HG03139 (cell line): ENCODE results near the gene NTN3.
"Not testable (repeated sequence)": the region's sequence is repeated elsewhere in the genome, so short reads cannot be mapped to it uniquely, and the experiment has no call there.

Source experiments
- ATAC-seq: cut with Tn5 transposase; IDR thresholded peaks from one replicate; pipeline ENCODE4 v1.9.1; 2021; ENCODE audit not compliant: unreplicated experiment

Gene NTN3

DNA sequence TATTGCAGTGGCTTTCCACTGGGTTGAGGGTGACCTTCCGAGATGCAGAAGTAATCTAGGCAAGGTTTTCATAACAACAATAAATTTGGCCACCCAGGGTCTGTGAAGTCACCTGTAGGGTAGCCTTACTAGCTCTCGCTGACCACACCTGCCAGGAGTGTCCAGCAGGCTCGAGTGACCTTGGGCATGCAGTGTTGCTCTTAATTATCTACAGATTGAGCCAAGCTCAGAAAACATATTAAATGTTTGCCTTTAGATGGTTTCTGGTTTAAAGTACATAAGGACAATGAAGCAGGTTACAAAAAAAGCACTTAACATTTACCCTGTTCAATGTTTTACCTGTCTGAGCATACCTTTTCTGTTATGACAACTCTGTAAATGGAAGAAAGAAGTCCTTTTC is 5.6 kb downstream of the NTN3 start:
- no peak for ATAC-seq

DNA sequence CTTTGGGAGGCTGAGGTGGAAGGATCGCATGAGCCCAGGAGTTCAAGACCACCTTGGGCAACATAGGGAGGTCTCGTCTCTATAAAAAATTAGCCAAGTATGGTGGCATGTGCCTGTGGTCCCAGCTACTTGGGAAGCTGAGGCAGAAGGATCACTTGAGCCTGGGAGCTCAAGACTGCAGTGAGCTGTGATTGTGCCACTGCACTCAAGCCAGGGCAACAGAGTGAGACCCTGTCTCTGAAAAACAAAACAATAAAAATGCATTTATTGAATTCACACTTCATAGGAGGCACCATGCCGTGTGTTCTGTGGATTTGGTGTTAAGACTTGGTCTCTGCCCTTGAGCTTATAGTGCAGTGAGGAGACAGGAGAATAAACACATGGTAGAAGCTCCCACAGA is 6.2 kb downstream of the NTN3 start:
- no peak for ATAC-seq

DNA sequence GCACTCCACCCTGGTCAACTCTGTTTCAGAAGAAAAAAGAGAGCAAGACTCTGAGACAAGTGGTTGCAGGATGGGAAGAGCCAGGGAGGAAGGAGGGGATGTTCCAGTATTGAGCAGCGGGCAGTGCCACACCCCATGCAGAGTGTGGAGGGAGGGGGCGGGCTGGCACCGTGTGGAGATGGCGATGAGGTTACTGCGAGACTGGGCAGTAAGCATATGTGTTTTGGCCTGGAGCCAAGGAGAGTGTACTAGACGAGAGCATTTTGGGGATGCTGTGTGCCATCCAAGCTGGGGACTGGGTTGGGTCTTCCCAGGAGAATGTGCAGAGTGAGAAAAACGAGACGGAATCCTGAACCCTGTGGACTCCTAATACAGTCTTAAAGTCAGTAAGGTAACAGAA is 7.2 kb downstream of the NTN3 start:
- no peak for ATAC-seq

DNA sequence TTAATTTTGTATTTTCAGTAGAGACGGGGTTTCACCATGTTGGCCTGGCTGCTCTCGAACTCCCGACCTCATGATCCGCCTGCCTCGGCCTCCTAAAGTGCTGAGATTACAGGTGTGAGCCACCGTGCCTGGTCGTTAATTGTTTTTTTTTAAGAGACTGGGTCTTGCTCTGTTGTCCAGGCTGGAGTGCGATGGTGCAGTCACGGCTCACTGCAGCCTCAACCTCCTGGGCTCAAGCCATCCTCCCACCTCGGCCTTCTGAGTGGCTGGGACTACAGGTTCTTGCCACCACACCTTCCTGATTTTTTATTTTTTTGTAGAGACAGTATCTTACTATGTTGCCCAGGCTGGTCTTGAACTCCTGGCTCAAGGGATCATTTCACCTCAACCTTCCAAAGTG is 8.9 kb downstream of the NTN3 start:
- ATAC-seq: not testable (repeated sequence)

DNA sequence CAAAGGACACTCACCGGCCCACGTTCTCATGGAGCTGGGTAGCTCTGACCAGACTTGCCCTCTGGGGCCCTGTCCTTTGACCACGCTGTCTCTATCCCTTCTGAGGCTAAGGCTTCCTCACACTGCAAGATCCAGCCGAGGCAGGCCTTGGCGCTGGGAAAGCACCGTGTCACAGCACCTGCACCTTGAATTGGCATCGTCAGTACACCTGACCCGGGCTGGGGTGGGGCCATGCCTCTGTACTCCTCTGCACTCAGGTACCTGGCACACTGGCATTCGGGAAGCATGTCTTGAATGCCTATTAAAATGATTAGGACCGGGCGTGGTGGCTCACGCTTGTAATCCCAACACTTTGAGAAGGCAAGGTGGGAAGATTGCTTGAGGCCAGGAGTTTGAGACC is 9.9 kb downstream of the NTN3 start:
- ATAC-seq: no peak

DNA sequence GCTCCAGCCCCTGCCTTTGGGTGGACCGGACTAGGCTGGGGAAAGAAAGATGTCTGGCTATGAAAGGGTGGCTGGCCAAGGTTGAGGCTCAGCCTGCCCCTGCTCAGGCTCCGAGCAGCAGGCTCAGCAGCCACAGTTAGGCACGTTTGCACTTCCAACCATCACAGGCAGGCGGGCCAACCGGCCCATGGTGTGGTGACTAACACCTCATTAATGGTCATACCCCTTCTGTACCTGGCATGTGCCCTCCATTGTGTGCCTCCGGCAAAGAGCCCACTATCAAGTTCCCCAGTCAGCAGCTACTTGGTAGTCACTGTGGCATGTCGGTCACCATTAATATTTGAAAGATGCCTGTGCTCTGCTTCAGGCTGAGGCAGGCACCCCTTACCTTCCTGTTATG is 10.6 kb downstream of the NTN3 start:
- ATAC-seq: no peak

DNA sequence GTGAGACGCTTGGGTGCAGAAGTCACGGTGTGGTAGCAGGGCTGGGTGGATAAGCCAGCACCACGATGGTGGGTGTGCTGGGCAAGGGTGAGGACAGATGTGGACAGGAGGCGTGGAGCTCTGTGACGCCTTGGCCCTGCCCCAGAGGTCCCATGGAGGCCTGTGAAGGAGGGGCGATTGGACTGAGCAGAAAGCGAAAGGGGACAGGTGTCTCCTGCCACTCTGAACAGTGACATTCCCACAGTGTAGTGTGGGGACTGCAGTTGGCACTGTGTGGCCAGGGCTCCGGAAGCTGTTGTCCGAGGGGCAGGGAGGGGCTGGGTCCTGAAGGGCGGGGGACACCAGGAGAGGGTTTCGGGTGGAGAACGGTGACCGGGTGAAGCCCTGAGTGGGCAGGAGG is 11.2 kb downstream of the NTN3 start:
- no peak for ATAC-seq

DNA sequence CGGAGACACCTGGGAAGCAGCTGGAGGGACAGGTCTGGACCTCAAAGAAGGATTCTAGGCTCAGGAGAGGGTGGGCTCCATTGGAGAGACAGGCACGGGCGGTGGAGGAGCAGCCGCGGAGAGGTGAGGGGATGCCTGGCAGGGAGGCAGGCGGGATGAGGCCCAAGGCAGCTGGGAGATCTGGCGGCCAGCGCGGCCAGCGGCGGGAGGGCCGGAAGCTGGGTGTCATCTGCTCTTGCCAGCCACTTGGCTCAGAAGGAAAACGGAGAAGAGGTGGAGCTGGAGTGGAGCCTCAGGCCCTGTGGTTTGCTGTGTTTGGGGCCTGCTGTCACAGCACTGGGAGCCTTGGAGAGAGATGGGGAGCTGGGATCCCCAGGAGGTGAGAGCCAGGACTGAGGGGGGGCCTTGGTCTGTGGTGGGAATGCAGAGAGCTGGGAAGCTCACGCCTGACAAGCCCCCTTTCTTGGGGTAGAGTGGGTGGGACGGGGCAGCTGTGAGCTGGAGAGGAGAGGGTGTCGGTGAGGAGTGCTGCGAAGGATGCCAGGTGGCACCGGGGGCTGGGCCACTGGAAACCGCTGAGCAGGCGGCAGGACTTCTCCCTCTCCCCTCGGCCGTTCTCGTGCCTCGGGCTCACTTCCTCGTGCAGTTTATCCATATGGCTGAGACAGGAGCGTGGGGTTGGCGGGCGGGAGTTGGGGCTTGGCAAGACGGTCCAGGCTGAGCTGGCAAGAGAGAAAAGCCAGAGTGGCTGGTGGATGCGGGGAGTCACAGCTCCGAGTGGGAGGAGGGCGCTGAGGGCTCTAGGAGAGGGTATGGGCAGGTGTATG is 11.8 kb downstream of the NTN3 start:
- no peak for ATAC-seq

DNA sequence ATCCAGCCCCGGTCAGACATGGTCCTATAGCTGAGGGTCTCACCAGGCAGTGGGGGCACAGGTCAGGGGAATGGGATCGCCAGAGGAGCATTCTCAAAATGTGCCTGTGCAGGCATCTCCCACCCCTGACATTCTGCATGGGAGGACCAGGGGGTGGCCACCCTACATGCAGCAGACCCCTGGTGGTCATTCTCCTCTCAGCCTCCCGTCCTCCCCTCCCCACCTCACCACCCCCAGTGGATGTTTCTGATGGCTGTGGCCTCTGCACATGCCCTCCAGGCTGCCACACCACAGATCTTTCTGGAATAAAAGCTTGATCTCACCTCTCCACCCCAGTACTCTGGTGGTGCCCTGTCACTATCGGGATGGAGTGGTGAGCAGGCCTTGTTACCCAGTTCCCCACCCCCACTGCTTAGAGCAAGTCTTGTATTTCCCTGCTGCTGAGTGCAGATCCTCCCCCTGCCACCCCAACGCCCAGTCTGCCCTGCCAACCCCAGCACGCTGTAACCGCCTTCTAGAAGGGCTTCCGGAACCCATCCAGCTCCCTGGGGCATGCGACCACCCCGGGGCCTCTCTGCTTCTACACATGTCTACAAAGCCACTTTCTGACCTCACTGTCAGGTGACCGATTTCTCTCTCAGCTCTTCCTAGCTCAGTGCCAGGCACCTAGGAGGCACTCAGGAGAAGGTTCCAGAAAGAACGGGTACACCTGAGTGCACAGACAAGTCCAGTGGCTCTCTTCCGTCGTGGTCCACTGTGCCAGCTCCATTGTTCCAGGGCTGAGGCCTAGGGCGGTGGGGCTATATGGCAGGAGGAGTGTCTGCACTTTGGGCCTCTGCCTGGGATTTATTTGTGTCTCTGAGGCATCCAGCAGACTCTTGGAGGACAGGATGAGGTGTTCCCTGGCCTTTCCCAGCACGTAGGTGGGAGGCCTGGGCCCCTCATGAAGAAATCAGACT is 13.1 kb downstream of the NTN3 start:
- no peak for ATAC-seq

DNA sequence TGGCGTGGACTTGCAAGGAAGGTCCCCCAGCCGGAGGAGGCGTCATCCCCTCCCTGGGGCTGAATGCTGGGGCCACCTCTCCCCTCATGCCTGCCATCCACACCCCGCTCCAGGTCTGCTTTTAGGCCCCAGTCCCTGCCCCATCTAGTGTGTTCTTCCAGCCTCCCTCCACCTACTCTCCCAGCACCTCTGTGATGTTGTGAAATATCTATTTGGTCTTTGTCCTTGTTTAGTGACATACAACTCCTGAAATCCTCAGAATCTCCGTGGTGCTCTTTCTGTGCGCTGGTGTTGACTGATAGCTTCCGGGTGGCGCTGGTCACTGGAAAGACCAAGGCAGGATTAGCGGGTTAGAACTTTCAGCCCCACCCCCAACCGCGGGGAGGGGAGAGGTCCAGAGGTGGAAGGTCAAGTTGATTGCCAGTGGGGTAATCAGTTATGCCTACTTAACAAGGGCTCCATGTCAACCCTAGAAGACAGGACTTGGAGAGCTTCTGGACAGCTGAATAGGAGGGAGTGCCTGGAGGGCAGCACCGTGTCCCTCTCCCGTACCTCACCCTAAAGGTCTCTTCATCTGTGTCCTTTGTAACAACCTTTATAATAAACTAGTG is 13.9 kb downstream of the NTN3 start:
- no peak for ATAC-seq

DNA sequence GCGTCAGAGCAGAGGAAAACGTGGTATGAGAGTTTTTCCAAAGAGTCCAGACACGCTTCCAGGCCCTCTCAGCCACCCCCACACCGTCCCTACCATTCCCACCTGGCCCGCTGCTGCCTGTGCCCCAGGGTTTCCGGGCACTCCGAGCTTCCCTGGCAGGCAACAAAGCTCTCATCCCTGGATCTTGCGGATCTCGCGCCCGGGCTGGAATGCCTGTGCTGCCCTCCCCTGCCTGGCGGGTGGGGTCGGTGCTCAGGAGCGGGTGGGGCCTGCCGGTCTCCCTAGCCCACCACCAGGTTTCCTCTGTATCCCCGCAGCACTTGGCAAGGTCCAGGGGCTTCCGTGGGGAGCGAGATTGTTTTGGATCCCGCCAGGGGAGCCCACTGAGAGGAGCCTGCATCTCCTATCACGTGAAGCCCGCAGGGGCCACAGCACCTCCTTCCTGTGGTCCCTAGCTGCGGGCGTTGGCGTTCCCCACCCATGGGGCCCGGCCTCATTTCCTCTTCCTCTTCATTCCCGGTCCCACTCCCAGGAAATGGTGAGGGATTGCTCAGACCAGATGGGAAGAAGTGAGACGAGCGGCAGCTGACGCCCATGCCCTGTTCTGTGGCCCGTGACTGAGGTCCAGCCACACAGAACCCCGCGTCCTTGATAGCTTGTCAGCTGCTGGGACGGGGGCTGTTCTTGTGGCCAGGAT is 14.9 kb downstream of the NTN3 start:
- ATAC-seq: no peak

DNA sequence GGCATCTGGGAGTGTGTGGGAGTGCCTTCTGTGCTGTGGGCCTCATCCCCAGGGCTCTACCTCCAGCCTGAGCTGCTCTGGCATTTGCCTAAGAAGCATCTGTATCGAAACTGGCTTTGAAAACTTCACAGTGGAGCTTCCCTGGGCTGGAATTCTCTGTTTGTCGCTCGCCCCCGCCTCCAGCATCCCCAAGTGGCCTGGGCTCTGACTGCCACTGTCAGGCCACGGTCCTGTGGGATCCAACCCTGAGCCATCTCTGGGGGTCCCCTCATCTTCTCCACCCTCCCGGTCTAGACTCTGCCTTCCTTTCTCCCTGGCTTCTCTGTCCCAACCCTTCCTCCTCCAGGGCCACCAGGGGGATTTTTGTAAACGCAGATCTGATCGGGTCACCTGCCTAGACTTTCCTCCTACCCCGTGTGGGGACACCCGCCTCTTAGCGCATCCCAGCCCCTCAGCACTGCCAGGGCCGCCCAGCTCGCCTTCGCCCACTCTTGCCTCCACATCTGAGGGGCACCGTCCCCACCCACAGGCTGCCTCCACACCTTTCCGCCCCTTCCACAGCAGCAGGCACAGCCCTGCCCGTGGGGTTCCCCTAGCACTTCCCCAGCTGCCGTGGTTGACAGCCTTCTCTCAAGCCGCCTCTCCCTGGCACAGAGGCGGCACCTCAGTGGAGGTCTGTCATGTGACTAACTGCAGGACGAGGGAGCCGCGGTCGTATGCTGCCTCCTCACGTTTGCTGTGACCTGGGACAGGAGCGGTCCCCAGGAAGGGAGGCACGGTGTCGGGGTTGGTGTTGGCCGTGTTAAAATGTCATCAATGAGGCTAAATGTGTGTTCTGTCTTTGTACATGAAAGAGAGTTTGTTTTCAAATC is 15.8 kb downstream of the NTN3 start:
- no peak for ATAC-seq

DNA sequence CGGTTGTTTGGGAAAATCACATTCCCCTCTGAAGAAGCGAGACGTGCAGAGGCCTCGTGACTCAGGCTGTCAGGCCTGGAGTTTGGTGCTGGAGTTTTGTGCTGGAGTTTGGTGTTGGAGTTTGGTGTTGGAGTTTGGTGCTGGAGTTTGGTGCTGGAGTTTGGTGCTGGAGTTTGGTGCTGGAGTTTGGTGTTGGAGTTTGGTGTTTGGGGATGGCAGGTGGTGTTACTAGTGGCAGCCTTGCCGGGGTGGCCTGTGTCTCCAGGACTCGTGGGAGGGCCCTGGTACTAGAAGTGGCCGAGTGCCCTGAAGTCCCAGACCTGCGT is 16.4 kb downstream of the NTN3 start:
- ATAC-seq: no peak

DNA sequence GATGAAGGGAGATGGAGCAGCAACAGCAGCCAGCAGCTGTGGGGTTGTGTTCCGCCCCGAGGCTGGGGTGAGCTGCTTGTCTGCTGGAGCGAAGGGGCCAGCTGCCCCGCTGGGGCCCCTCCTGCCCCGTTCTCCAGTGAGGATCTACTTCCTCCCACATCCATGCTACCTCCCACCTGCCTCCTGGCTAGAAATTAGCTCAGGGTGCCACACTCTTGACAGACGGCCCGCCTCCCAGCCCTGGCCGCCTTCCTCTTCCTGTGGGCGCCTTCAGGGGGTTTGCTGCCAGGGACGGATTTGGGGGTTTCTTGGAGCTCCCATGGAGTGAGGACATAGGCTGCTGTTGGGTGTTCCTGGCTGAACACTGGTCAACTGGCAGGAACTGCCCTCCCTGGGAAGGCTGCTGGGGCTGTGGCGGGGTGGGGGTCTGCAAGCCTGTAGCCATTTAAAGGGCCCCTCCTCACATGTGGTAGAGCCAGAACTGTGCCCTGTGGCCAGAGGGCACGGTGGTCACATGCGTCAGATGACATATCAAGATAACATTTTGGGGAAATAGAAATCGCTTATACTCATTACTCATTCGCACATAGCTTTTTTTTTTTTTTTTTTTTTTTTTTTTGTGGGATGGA is 16.9 kb downstream of the NTN3 start:
- no peak for ATAC-seq

DNA sequence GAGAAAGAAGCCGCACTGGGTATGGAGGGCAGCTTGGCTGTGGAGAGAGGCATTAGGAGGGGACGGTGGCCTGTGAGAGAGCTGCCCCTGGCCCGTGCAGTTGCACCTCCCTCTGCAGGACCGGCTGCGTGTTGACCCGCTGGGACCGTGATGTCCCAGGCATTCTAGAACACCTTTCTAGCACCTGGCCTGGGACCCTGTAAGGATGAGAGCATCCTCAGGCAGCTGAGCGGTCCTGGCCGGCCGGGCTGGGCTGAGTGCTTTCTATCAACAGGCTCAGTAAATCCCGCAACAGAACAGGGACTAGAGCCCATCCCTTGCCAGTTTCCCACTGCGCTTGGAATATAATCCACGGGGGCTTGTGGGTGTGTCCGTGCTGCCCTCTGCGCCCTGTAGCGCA is 18.5 kb downstream of the NTN3 start:
- ATAC-seq: no peak

DNA sequence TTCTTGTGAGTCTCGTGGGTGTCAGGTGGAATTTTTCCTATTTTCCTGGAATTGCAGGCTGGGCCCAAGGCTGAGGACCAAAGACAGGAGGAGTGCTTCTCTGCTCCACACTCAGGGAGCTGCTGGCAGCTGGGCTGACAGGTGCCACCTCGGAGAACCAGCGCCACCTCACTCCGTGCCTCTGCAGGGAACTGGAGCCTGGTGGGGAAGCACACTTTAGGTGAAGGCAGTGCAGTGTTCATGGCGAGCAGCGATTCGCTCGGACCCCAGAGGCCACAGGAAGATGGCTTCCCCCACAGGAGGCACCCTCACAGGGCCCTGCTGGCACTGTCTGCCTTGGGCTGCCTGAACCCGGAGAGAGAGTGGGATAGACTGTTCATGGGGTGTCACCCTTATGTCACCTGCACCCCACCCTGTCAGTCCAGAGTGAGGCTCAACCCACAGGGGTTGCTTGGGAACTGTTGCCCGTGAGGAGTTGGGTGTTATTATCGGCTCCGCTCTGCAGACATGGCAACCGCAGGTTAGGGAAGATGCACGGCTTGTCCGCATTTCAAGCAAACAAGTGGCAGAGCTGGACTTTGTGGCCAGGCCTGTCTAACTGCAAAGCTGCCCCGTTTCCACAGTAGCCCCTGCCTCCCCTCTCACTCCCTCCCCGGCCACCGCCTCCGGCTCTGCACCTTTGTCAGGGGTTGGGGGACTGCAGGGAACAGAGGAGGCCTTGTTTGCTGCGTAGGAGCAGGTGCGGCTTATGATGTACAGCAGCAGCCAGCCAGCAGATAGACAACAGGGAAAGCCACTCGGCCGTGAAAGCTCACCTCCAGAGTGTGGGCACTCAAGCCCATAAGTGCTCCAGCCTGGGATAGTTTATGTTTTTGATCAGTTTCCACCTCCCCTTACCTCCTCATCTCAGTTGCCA is 19.4 kb downstream of the NTN3 start:
- no peak for ATAC-seq

DNA sequence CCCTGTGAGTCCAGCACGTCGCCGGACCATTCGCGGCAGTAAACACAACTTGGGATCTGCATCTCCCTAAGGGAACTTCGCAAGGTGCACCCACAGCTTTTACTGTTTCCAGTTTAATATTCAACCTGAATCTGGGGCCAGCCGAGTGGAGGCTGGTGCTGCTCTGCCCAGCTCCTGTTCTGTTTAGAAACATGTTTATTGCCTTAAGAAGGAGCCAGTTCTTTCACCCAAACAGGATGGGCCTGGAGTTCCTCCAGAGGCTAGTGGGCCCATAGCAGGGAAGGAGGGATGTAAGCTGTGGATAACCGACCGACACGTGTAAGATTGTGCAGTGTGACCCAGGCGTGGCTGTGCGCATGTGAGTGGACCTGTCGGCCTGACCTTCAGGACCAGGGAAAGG is 21.2 kb downstream of the NTN3 start:
- no peak for ATAC-seq

DNA sequence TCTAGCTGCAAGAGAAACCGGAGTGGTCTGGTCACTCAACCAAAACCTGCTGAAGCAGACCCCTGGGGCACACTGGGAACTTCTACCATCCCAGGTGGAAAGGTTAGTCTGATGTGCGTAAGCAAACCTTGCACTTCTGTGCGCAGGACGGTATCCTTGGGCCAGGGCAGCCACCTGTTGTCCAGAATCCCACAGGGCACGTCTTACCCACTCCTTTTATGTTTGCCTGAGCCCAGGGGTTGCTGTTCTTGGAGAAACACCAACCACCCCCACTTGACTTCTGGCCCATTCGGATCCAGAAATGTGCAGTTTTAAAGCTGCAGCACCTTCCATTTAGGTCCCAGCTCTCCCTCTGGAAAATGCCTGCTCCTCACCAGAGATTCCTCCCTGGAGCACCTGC is 22.5 kb downstream of the NTN3 start:
- no peak for ATAC-seq

DNA sequence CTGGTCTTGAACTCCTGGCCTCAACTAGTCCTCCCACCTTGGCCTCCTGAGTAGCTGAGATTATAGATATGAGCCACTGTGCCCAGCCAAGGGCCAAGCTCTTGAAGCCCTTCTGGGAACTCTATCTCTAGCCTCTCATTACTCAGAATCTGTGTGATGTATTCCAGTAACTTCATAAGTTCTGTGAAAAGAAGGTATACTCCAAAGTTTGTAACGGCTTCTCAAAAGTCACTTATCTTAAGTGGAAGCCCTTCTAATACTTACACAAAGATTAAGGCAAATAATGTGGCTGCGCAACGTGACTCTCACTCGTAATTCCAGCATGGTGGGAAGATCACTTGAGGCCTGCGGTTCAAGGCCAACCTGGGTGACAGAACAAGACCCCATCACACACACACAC is 23.5 kb downstream of the NTN3 start:
- no peak for ATAC-seq
